ENCODE measurements around the gene CCDC92. TPM values are rescaled to one million over a fixed set of nuclear protein-coding genes. Genes with fewer than 3 reads are reported as not detected.

CCDC92 gene
- polyA plus RNA-seq, 1 experiment: 35.9 TPM

DNA sequence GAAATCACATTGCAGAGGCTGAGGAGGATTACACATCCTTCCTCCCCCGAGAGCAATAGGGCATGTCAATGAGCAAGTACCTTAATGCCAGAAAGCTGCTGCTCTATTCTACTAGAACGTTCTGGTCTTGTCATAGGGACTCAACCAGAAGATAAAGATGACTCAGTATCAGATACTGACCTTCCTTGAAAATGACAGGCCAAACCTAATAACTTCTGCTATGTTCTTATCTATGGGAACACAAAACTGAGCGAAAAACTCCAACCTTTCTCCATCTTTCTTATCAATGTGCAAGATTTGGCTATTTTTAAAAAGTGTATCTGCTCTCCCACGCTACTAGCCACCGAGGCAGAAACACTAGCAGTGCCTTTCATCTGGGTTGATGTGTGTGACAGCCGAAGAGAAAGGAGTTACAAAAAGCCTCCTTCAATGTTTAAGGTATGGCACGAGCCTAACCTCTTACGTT, 5.5 kb downstream of the CCDC92 start:
- ChIA-PET POLR2A (no interaction called here), CTCF (no interaction called here)
- H3K27me3 ChIP-seq (ENCODE audit: control insufficient read depth, insufficient read depth, low read length): no peaks in the 10 kb centered on the region
- TF ChIP-seq, protein P1, sequence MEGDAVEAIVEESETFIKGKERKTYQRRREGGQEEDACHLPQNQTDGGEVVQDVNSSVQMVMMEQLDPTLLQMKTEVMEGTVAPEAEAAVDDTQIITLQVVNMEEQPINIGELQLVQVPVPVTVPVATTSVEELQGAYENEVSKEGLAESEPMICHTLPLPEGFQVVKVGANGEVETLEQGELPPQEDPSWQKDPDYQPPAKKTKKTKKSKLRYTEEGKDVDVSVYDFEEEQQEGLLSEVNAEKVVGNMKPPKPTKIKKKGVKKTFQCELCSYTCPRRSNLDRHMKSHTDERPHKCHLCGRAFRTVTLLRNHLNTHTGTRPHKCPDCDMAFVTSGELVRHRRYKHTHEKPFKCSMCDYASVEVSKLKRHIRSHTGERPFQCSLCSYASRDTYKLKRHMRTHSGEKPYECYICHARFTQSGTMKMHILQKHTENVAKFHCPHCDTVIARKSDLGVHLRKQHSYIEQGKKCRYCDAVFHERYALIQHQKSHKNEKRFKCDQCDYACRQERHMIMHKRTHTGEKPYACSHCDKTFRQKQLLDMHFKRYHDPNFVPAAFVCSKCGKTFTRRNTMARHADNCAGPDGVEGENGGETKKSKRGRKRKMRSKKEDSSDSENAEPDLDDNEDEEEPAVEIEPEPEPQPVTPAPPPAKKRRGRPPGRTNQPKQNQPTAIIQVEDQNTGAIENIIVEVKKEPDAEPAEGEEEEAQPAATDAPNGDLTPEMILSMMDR (IDR thresholded peaks at IDR 0.05; ENCODE audit: insufficient read depth, low read depth, low read length): no peak
- no peak overlapping the region for H3K4me3 ChIP-seq (ENCODE audit: low read depth, low read length)
- H3K36me3 ChIP-seq (ENCODE audit: control insufficient read depth, insufficient read depth, low read length): no peaks in the 10 kb centered on the region
- DNase-seq (ENCODE audit: low read depth): no peak

DNA sequence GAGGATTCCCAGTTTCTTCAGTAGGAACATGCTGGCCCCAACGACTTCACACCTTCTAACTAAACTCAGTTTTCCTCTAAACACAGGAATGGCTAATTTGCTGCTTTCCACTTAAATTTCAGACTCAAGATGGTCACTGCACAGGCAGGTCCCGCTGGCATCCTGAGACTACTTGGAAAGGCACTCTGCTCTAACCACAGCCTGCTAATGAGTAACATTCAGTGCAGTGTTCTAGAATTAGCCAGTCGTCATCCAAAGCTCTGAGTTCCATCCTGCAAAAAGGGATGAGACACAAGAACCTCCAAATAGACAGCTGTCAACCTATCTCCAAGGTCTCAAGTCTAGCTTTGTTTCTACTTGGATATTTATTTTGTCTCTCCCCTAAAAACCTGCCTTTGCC, 6.0 kb downstream of the CCDC92 start:
- ChIA-PET POLR2A (no interaction called here), CTCF (no interaction called here)
- H3K4me3 ChIP-seq (ENCODE audit: low read depth, low read length): no peak overlapping the region
- no peaks in the 10 kb centered on the region for H3K27me3 ChIP-seq (ENCODE audit: control insufficient read depth, insufficient read depth, low read length)
- no peaks in the 10 kb centered on the region for H3K36me3 ChIP-seq (ENCODE audit: control insufficient read depth, insufficient read depth, low read length)
- TF ChIP-seq, protein P1 (IDR thresholded peaks at IDR 0.05; ENCODE audit: insufficient read depth, low read depth, low read length): no peak
- peak; percentile 37 for DNase-seq (ENCODE audit: low read depth)

DNA sequence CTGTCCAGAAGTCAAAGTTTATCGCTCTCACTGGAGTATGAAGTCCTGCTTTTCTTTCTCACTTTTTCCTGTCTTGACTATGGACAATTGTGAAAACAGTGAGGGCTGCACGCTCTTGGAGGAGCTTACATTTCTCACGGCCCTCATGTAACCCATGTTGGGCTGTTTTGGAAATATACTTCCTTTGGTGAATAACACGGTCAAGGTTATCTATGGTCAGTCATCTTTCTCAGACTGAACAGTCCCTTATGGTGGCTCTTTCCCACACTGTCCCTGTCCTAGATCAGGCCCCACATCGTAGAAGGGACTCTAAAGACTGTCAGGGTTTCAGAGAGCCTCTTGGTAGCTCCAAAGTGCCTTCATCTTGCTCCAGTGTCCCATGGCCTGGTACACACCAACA, 7.2 kb downstream of the CCDC92 start:
- TF ChIP-seq, protein P1 (IDR thresholded peaks at IDR 0.05; ENCODE audit: insufficient read depth, low read depth, low read length): no peak
- Histone ChIP-seq H3K4me3 (ENCODE audit: low read depth, low read length) (no peak overlapping the region), H3K27me3 (ENCODE audit: control insufficient read depth, insufficient read depth, low read length) (no peaks in the 10 kb centered on the region), H3K36me3 (ENCODE audit: control insufficient read depth, insufficient read depth, low read length) (no peaks in the 10 kb centered on the region)
- ChIA-PET POLR2A (no interaction called here), CTCF (no interaction called here)
- DNase-seq (ENCODE audit: low read depth): no peak

DNA sequence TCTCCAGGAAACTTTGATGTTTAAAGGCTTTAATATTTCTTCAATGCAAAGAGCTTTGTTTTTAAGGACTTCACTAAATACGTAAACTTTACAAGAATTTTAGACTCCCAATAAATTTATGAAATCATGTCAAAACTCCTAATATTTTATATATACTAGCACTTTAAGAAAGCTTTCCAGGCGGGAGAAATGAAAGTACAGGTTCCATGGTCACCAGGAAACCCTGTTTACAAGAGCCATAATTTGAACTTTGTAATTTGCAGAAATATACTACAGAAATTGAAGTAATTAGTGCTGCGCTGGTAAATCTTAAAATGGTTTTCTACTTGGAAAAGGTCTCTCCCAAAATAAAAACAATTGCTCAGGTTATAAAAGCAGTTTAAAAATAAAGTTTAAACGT, 8.8 kb downstream of the CCDC92 start:
- CTCF ChIA-PET: interaction anchor here (1.6 to 1.9 kb wide), 2 partner anchors 8 to 25 kb away, joined by 4 to 8 read pairs; no protein-coding TSS in a partner anchor

DNA sequence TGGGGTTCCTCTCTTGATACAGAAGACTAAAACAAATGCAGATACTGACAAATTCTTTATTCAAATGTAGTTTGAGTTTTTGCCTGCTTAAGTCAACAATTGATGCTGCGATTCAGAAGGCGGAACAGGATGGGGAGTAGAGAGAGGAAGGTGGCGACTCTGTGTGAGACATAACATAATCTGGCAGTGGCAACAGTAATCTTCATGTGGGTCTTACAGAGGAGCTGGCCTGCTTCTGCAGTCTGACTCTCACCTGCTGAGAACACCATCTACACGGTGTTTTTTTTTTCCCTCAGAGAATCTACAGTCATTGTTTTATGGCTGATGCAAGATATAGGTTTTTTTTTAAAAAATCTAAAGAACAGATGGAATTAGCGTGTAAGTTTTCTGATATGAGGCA, 10.1 kb downstream of the CCDC92 start:
- CTCF ChIA-PET: interaction anchor here (1.2 to 1.6 kb wide), 2 partner anchors 9 to 23 kb away, joined by 4 to 5 read pairs; no protein-coding TSS in a partner anchor
- Histone ChIP-seq H3K4me3 (ENCODE audit: low read depth, low read length) (no peak overlapping the region), H3K27me3 (ENCODE audit: control insufficient read depth, insufficient read depth, low read length) (no peaks in the 10 kb centered on the region), H3K36me3 (ENCODE audit: control insufficient read depth, insufficient read depth, low read length) (no peaks in the 10 kb centered on the region; the same call in none of the 2 replicates)
- POLR2A ChIA-PET: no interaction called here
- DNase-seq (ENCODE audit: low read depth): no peak
- TF ChIP-seq, protein P1 (IDR thresholded peaks at IDR 0.05; ENCODE audit: insufficient read depth, low read depth, low read length): no peak

More for the DNA sequence above, 8.8 kb downstream of the CCDC92 start:
- Histone ChIP-seq H3K36me3 (ENCODE audit: control insufficient read depth, insufficient read depth, low read length) (no peaks in the 10 kb centered on the region; the same call in 1 of the 2 replicates), H3K4me3 (ENCODE audit: low read depth, low read length) (no peak overlapping the region), H3K27me3 (ENCODE audit: control insufficient read depth, insufficient read depth, low read length) (no peaks in the 10 kb centered on the region)
- POLR2A ChIA-PET: no interaction called here
- no peak for DNase-seq (ENCODE audit: low read depth)
- TF ChIP-seq, protein P1 (IDR thresholded peaks at IDR 0.05; ENCODE audit: insufficient read depth, low read depth, low read length): no peak

Data from BJ (cell line).